Measurements from ENCODE around the gene ZBTB48. TPM values are rescaled to one million over a fixed set of nuclear protein-coding genes. Genes with fewer than 3 reads are reported as not detected.
"Not testable (repeated sequence)": the region's sequence is repeated elsewhere in the genome, so short reads cannot be mapped to it uniquely, and the experiment has no call there.

Gene ZBTB48
- polyA plus RNA-seq, 1 donor, result 25.3 TPM

- no peak for DNase-seq
Measured at GRCh38 chr1:6635910-6636760, 56.3 kb downstream of the ZBTB48 start.

GRCh38 chr1:6636778-6637177 is 57.0 kb downstream of the ZBTB48 start:
- DNase-seq, result not testable (repeated sequence)

DNA sequence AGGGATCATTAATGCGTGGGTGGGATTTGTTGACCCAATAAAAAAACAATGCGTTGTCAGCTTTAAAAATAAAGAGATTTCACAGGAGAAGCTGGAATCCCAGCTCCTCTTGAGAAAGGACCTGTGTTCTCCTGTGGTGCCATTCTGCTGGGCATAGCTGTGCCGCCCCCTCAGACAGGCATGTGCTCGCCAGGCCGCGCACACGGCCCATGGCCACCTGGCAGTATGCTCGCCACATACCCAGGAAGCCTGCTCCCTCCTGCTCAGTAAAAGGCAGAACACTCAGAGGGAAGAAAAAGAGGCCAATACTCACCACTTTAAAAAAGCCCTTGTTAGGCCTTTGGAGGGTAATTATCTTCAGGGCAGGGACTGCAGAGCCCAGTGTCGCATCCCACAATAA is 58.0 kb downstream of the ZBTB48 start:
- no peak for DNase-seq

- peak; percentile 82 for DNase-seq
Measured at GRCh38 chr1:6638226-6638625, 58.4 kb downstream of the ZBTB48 start.

Other genes starting within 250 kb of the ZBTB48 start
- 17.7 TPM for gene ACOT7, start 186.2 kb upstream of the ZBTB48 start, polyA plus RNA-seq (ENCODE audit: insufficient read length)
- gene HES2, start 160.1 kb upstream of the ZBTB48 start, polyA plus RNA-seq (ENCODE audit: insufficient read length), result 0.21 TPM
- 1.5 TPM for gene ESPN, start 155.2 kb upstream of the ZBTB48 start, polyA plus RNA-seq (ENCODE audit: insufficient read length)
- 14.7 TPM for gene TNFRSF25, start 113.8 kb upstream of the ZBTB48 start, polyA plus RNA-seq (ENCODE audit: insufficient read length)
- gene PLEKHG5, start 88.3 kb upstream of the ZBTB48 start, polyA plus RNA-seq (ENCODE audit: insufficient read length), result 14.4 TPM
- gene NOL9, start 25.5 kb upstream of the ZBTB48 start, polyA plus RNA-seq (ENCODE audit: insufficient read length), result 19.5 TPM
- gene TAS1R1, start 24.7 kb upstream of the ZBTB48 start, polyA plus RNA-seq (ENCODE audit: insufficient read length), result 9.5 TPM
- 45.8 TPM for gene KLHL21, start 22.9 kb downstream of the ZBTB48 start, polyA plus RNA-seq (ENCODE audit: insufficient read length)
- 21.9 TPM for gene PHF13, start 33.7 kb downstream of the ZBTB48 start, polyA plus RNA-seq (ENCODE audit: insufficient read length)
- 21.3 TPM for gene THAP3, start 44.9 kb downstream of the ZBTB48 start, polyA plus RNA-seq (ENCODE audit: insufficient read length)
- 41.1 TPM for gene DNAJC11, start 121.8 kb downstream of the ZBTB48 start, polyA plus RNA-seq (ENCODE audit: insufficient read length)
- 39.5 TPM for gene CAMTA1, start 205.5 kb downstream of the ZBTB48 start, polyA plus RNA-seq (ENCODE audit: insufficient read length)

Data from hindlimb muscle (tissue), 1 donor.